Ovary (tissue), 3 donors: Measurements from ENCODE around the gene CCT4.

Experiments used
- CTCF ChIP-seq, 3 donors: fragments of 450-650 bp in 2 of 3; fragments of 200-600 bp in 1 of 3; IDR thresholded peaks; one replicate each; pipeline versions ENCODE4 v1.5.1 to v1.8.0; 2016 to 2022; ENCODE audit warnings: antibody characterized with exemption in 3 of 3, mild to moderate bottlenecking in 1 of 3
- EP300 ChIP-seq: sonication (generic); formaldehyde crosslinking; IDR thresholded peaks from one replicate; pipeline ENCODE4 v1.6.1; 2017; ENCODE audit warnings: antibody characterized with exemption
- POLR2A ChIP-seq: fragments of 450-650 bp; IDR thresholded peaks from one replicate; pipeline ENCODE4 v1.6.1; 2017; ENCODE audit warnings: antibody characterized with exemption, mild to moderate bottlenecking, moderate library complexity
- donor health status: DM: no; HTN: no; CAD: no.

DNA sequence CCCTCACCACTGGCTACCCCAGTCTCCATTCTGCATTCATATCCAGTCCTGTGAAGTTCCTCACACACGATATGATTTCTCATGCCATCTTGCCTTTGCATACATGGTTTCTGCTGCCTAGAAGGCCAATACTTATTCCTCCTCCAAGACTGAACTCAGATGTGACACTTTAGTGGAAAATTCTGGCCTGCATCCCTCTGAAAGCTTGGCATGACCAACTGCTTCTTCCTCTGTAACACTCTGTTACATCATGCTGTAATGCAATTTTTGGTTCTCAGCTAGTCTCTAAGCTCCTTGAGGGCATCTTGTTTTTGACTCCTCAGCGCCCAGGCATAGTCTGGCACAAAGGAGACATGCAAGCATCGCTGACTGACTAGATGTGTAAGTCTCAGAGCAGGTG is 47.2 kb downstream of the CCT4 start:
- no peak for TF ChIP-seq CTCF (IDR thresholded peaks at IDR 0.05)
- TF ChIP-seq POLR2A, result no peak
- TF ChIP-seq EP300, result no peak
